SHP77 treated with DMSO at 0.1 percent for 48 hours (cell line): ENCODE results near the gene RHOH.

Experiments used
- DNase-seq: peaks from one replicate; lab custom pipeline; 2025; lab: John Stamatoyannopoulos, UW

The RHOH gene

DNA sequence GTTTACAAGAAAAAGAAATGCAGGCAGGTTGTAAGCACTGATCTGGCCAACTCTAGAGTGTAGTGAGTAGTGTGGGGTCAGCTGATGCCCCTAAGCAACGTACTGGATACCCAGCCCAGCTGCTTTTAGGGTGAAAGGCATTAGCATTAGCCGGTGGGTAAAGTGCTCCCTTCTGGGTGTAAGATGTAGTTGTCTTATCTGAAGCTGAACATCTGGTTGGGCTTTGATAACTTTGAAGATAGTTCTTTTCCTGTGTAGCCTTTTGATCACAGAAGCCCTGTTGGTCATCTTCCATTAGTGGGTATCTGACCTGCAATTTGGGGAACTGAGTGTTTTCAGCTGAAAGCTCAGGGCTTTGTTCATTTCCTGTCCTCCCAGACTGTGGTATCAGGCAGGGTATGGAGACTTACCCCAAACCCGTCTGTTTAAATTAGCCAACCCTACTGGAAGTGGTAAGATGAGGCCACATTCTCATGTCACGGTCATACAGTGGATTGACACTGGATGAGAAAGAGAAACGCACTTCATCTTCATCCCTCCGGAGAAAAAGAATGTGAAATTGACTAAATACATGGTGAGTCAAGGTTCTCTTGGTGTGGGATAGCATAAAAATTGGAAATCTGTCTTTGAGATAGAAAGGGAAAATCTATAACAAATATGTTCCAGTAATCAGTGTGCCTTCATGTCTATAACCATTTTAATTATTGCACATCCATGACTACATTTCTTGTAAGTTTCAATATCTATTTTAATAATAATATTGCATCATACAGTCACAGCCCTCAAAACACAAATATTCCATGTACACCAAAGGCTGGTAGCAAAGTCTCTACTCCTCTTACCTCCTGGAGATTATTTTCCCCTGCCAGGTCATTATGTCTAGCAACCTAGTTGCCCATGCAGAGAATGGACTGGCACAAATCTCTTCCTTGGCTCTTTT is 8.7 kb downstream of the RHOH start:
- no peak for DNase-seq

DNA sequence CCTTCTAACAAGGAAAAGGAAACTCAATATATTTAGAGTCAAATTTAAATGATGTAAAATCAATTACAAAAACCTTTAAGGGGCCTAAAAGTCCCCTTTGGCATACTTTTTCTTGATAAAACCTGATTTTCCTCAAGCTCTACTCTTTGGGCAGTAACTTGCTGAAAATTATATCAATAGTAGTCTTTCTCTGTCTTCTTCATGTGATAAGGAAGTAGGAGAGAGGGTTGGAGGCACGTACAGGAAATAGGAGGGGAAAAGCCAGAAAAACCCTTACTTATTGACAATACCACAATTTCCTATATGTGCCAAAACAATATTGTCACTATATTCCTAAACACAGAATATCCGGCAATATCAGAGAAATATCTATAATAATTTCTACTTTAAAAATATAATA is 9.6 kb downstream of the RHOH start:
- no peak for DNase-seq

DNA sequence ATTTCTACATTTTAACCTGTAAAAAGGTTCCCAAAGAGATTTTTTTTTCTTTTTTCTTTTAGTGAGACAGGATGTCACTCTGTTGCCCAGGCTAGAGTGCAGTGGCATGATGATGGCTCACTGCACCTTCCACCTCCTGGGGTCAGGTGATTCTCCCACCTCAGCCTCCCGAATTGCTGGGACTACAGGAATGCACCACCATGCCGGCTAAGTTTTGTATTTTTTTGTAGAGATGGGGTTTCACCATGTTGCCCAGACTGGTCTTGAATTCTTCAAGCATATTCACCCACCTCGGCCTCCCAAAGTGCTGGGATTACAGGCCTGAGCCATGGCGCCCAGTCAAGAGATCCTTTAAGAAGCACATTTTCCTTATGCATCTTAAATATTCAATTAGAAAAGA is 12.6 kb downstream of the RHOH start:
- no peak for DNase-seq

DNA sequence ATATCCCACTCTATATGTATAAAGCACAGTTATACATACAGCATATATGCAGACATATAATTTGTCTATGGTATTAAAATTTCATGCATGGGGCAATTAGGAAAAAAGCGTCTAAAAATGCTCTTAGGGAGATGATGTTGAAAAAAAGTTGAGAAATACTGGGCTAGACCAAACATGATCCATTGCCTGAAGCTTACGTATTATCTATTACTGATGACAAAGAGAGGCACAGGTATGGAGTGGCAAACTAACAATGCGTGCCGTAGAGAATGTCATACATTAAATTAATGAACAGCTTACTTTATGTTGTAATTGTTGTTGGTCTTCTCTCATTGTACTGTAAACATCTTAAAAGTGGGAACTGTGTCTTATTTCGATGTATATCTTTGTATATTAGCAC is 13.9 kb downstream of the RHOH start:
- DNase-seq, result no peak

DNA sequence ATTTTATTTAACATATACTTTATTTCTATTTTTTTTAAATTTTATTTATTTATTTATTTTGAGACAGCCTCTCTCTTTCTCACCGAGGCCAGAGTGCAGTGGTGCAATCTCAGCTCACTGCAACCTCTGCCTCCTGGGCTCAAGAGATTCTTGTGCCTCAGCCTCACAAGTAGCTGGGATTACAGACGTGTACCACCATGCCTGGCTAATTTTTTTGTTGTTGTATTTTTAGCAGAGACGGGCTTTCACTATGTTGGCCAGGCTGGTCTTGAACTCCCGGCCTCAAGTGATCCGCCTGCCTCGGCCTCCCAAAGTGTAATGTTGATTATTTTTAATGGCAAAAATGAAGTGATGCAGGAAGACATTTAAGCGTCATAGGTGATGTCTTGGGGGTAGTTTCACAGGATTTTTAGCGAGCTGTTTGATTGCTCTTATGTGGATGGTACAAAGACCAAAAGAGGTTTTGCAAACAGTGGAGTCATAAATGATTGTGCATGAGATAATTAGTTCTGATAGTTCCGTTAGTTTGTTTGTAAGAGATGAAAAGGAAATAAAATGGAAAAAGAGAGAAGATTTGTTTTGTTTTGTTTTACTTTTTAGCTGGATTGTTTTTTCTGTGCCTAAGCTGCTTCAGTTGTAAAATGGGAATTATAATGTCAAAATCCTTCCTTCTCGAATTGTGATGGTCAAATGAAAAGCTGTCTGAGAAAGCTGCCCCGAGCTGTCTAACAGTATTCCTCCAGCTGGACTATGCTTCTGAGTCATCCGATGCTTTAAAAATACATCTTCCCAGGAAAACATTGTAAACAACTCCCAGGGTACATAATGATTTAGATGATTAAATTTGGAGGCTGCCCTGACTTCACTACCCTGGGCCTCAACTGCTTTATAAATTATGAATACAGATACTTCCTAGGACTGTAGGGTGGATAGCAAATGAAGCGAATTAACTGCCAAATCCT is 14.7 kb downstream of the RHOH start:
- no peak for DNase-seq

DNA sequence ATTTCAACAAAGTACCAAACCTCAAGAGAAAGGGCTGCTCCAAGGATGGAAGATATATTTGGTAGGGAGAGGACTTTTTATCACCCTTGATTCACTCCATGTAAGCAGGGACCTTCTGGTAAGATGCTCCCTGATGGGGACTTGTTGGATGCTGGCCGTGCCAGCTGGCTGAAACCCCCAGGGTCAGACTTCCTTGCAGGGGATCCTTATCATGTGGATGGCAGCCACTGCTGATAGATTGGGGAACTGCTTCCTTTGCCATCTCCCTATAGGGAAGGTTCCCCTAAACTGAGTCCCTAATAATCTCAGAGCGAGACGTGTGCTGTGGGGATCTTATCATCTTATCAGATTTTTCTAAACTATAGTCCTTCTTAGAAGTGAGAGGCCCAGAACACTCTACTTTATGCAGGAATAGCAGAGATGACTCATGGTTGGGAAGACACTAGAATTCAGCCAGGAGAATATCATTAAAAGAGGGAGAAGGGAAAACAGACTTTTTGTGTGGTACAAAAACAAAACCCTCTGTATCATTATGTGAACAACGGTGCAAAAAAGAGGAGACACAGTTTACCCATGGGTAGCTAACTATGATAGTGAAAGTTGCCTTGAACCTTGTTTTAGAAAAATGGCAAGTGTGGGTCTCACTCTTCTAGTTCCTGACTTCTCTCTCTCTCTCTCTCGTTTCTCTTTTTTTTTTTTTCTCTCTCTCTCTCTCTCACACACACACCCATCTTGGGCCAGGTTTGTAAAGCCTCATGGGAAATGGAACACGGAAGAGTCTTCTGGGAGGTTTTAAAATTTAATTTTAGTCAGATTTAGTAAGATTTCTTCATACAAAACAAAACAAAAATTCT is 16.1 kb downstream of the RHOH start:
- DNase-seq, result no peak

DNA sequence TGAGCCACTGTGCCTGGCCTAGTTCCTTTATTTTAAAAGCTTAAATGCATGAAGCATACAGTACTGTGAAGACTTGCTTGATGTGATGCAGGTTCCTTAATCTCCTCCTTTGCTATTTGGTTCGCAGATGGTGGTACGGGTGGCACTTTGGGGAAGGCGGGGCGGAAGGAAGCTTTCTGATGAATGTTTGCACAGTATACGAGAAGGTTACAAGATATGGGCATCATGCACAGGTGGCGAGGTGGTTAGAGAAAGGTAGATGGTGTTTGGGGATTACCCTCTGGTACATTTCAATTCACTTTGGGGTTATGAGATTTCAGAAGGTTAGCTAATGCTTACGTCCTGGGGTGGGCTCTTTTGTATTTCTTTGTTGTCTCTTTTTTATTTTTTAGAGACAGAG is 17.2 kb downstream of the RHOH start:
- no peak for DNase-seq

DNA sequence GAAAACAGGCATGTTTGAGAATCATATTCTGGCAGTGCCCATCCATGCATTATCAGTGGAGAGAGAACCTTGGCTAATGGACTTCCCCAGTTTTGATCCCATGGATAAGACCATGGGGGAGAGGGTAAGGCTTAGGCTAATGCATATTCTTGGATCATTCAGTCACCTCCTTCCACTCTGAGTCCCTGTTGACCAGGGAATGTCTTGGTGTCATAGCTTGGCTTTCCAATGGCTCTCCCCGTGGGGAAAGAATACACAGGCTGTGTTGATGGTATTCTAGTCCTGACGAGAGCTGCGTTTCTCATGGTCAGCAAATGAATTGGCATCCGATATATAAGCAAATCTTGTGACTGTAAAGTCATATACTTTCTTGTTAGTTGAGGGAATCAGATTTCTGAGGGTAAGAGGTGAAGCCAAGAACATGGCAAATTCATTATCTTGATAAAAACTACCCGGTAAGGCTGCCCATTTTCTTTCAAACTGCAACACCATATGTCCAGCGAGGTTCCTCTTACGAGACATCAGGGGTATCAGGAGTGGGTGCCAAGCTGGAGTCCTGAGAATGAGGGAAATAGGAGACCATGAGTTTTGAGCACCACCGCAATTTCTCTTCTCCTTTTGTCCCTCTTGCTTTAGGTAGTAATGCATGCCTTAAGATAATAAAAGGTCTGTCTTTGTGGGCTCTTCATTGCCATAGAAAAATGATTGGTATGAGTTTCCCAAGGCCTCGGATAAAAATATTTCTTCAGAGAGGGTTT is 18.0 kb downstream of the RHOH start:
- no peak for DNase-seq

DNA sequence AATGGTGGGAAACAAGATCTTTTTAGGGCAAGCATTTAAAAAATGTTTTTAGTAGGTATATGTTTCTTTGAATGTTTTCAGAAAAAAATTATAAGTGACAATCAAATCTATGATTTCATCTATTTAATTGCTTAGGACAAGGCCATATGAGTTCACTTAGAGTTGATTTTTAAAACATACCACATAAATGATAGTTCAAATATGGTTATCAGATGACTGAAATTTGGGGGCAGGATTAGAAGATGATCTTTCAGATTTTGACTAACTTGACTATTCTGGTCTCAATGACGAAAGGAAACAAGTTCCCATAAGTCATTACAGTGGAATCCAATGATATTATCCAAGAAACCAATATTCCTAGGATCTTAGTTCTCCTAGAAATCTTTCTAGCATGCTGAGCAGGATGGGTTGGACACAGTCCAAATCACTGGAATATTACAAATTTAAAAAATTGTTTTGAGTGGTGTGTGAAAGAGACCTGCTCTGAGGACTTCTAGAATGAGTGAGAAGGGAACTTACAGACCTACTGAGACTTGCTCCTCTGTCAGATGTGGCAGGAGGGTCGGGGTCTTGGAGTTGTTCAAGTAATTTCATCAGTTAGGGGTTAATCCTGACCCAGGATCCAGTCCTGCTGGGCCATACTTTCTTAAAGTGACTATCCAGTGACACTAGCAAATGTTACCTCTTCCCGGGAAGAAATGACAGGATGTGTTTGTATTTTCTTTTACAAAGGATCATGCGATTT is 20.0 kb downstream of the RHOH start:
- no peak for DNase-seq

DNA sequence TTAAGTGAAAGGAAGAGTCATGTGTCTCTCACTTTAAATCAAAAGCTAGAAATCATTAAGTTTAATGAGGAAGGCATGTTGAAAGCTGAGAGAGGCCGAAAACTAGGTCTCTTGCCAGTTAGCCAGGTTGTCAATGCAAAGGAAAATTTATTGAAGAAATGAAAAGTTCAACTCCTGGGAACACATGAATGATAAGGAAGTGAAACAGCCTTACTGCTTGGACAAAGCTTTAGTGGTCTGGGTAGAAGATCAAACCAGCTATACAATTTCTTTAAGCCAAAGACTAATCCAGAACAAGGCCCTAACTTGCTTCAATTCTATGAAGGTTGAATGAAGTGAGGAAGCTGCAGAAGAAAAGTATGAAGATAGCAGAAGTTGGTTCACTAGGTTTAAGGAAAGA is 24.9 kb downstream of the RHOH start:
- no peak for DNase-seq

DNA sequence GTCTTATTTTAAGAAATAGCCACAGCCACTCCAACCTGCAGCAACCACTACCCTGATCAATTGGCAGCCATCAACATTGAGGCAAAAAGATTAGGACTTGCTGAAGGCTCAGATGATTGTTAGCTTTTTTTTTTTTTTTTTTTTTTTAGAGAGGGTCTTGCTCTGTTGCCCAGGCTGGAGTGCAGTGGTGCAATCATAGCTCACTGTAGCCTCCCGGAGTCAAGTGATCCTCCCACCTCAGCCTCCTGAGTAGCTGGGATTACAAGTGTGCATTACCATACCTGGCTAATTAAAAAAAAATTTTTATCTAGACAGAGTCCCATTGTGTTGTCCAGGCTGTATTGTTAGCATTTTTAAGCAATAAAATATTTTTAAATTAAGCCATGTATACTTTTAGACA is 26.5 kb downstream of the RHOH start:
- DNase-seq, result no peak

DNA sequence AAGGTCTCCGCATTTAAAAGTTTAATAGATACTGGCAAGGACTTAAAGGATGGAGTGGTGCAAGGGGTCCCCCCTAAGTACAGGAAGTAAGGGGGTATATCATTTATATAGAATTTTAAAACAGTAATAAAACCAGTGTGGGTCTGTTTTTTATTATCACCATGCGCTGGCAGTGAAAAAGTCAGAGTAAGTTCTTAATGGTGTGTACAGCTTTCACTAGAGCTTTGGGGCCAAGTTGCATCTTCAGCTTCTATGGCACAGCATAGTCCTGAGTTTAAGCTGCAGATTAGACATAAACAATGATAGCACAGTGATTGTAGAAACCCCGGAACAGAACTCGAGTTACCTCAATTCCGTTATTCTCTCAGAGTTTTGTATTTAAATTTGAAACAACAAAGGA is 27.6 kb downstream of the RHOH start:
- no peak for DNase-seq

DNA sequence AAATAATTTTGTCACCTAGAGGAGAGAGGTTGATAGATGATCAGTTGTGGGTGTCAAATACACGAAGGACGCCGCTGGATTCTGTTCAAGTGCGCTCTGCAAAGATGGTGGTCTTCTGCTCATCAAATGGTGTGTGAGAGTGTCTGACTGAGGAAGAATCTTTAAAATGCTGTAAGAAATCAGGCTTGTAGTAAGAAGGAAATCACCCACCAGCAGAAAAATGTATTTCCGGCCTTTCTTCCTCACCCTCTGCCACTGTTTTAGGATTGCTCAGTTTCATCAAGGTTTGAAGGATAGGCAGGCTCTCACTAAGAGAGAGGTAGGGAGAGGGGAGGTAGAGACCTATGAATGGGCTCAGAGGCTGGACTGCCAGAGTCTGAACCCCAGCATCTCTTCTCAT is 28.7 kb downstream of the RHOH start:
- DNase-seq, result no peak

DNA sequence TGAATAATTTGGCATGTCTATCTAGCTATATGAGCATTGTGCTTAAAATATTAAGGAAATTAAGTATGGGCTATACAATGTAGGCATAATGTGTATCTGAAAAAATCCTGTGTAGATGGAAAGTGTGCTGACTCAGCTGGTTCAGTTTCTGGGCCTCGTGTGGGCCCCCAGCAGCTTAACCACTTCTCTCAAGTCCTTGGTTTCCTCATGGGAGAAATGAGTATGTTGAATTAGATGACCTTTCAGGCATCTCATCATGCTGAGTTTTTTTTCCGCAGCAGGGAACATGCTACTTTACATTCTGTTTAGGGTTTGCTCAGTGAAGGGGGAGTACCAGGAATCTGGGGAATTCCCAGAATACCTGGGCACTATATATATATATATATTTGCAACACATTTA is 30.5 kb downstream of the RHOH start:
- no peak for DNase-seq

DNA sequence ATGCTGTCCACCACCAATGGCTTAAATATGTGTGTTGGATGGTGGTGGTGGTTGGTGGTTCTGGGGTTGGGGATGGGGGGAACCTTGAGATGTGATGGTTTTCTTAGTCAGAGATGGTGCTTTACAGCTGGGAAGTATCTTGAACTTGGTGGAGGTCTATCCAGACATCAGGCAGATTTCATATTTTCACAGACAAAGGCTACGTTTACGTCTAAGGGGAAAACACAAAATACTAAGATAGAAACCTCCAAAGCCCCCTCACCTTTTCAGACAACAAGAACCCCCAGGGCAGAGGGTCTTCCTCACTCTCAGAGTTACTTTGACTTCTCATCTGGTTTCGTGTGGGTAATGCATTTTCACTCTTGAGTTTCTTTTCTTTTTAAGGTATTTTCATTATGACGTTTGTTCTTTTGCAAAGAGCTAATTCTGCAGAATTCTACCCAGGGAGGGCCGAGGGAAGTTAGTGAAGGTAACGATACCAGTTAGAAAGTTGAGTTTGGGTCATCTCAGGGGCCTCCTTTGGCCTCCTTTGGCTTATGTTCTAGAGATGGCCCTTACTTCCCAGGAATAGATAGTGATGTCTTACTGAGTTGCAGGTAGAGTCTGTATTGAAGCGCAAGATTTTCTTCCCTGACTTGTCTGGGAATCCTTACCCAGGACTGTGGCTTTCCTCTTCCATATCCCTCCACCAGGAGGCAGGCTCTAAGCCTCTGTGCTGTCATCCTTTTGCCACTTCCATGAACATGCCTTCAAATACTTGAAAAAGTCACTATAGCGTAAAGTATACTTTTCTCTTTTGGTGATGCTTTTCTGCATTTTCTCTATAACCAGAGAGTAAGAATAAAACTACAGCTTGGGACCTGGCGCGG is 31.9 kb downstream of the RHOH start:
- no peak for DNase-seq

DNA sequence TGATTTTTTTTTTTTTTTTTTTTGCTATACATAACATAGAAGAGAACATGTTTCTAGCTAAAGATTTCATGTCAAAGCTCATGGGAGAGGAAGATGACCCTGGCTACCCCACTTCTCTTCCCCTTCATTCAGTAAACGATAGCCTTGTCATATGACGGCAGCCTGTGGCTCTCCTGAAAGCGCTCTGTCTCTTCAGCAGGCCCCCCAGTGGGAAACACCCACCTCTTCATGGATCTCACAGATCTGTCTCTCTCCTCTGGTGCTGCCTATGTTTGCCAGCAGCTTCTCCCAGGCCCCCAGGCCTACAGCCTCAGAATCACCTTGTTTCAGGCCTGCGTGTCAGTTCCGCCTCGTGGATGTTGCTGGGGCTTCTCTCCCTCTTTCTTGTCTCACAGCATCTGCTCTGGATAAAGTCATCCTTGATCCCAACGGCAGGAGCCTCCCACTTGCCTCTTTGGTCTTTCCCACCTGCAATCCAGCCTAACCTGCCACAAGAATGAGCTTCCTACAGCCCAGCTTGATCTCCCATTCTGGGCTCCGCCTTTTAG is 34.6 kb downstream of the RHOH start:
- no peak for DNase-seq

DNA sequence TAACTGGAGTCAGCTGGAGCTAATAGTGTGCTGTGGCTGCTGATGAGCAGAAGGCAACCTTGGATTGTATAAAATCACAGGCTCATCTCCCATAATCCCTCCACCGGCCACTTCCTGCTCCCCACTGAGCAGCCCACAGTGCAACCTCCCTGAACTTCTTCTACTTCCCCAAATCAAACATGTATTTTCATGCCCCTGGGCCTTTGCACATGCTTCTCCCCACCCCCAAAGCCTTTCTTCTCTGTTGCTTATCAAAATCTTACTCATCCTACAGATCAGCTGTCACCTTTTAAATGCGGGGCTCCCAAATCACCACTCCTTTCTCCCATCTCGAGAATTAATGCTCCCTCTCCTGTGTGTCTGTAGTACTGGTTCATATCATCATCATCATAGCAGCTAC is 35.8 kb downstream of the RHOH start:
- DNase-seq, result no peak

DNA sequence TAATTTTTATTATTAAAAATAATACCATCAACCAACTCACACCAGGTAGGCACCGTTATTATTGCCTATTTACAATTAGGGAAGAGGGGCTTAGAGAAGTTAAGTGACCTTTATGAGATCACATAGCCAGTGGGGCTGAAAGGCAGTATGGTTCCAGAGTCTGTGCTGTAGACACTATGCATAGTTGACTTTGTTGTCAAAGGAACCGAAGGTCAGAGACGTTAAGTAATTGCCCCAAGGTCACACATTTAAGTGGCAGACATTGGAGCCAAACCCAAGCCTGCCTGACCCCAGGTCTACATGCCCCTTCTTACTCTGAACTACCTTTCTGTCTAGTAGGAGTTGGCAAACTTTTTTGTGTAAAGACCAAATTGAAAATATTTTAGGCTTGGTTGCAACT is 36.4 kb downstream of the RHOH start:
- DNase-seq, result no peak

DNA sequence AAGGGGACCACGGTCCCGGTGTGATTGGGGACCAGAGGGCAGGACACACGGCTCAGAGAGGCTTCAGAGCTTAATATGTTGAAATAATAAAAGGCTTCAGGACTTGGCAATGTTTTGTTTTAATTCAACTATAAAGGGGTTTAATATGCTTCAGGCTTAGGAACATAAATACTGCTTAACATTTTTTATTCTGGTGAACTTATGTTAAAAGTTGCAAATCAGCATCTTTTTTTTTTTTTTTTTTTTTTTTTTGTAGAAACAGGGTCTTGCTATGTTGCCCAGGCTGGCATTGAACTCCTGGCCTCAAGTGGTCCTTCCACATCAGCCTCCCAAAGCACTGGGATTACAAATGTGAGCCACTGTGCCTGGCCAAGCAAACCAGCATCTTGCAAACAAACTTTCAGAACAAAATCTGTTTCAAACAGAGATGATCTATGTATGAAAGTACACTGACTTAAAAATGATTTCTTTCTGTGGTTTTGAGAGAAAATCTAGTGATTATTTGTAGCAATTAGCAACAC is 37.7 kb downstream of the RHOH start:
- DNase-seq, result no peak
